Amniotic stem cell (primary cell): ENCODE results near the gene COL25A1.
"Not testable (repeated sequence)": the region's sequence is repeated elsewhere in the genome, so short reads cannot be mapped to it uniquely, and the experiment has no call there.

Experiments used
- DNase-seq: peaks from one replicate; lab custom pipeline; 2025; lab: John Stamatoyannopoulos, UW

The COL25A1 gene

DNA sequence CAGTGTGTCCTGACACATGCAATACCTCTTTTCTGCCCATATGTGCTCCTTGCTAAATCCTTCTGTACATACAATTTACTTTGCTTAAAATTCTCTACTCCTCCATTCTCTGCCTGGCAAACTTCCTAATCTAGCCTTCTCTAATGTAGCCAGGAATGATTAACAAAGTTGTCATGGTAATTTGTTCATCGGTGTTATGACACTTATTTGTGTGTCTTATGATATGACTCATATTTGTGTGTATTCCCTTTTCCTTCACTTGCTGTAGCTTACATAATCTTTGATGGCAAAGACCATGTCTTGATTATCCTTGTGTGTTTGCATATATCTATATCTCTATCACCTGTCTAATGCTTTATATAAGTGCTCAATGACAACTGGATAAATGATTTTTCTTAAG, 133.3 kb downstream of the COL25A1 start:
- DNase-seq, result no peak

DNA sequence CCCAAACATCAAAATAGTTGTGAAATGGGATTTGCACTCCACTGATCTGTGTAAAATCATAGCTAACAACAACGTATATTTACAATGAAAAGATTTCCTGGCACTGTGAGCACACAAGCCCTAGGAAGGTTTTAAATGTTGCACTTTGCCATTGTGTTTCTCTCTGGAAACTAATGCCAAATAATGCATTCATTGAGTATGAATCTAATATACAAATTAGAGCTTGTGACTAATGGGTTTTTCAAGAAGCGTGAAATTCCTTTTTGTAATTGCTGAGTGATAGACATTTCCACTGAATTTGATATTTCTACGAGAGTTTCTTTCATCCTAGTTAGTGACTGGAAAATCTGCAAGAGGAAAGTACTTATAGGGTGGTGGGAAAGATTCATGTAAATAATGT, 135.9 kb downstream of the COL25A1 start:
- no peak for DNase-seq

DNA sequence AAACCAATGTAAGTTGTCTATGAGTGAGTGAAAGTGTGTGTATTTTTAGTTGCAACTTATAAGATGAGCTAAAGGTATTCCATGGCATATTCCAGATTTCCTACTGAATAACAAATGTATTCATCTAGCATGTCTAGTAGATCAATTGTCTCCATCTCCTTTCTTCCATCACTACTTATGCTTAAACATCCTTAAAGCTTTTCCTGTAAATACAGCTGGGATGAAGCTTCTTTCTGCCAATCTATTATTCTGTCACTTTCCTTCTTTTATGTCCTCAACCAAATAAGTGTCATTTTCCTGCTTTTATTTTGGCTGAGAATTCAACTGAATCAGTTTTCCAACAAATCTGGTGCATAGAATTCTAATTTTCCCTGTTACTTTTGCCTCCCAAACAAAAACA, 136.3 kb downstream of the COL25A1 start:
- DNase-seq, result no peak

DNA sequence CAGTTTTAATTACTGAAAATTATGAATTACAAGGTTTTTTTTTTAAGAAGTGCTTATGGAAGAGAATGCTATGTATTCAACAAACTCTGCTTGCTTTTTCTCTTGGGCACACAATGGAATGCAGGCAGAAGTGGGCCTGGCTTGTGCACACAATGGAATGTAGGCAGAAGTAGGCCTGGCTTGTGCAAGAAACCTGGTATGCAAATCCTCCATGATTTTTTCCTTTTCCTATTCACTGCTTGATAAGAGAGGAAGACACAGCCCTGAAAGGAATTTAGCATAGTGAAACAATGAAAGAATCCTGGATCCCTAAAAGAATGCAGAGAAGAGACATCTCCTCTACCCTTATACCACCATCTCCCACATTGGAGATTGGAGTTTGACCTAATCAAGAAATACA, 138.4 kb downstream of the COL25A1 start:
- DNase-seq, result no peak

DNA sequence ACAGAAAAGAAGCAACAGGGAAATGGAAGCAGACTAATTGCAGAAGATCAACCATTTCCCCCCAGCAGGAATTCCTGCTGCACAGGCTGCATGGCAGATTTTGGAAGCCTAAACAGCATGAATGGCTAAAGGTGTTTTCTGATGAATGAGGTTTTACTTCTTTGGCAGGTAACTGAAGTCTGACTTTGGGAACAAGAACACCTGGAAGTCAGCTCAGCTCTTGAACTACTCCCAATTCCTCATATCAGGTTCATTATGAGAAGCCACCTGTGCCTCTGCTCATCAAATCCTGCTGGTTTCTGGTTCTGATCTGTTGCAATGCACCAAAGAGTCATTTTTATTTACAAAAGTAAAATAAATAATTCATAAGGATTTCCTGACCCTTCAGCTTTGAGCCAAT, 139.0 kb downstream of the COL25A1 start:
- no peak for DNase-seq

DNA sequence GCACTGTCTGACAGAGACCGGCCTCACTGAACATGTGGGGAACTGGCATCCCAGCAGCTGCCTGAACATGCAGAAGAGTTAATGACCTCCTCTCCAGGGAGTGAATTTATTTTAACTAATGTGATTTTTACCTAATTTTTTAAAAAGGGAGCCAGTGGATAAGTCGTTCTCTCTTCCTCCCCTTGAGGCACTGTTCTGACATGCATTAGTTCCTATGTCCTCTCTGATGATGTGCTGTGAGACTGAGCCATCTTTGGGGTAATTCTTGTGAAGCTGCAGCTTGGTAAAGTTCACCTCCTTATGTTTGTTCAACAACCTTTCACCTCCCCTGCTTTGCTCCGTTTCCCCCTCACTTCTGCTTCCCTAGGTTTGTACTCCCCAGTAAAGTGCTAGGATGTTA, 139.7 kb downstream of the COL25A1 start:
- DNase-seq, result no peak

DNA sequence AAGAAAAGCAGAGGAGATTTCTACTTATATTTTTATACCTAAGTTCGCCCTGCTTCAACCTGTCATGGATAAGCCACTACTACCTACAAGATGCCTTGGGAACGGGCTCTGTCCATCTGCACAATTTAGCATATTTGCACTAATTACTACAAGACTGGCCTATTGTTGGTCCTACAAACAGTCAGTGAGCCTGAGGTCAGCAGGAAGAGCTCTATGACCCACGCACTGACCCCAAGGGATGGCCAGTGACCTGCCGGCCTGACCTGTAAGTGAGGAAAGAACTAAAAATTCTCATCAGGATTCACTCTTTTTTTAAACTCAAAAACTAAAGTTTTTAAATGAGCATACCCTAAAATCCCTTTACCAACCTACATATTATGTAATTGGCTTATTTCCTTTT, 142.0 kb downstream of the COL25A1 start:
- no peak for DNase-seq

DNA sequence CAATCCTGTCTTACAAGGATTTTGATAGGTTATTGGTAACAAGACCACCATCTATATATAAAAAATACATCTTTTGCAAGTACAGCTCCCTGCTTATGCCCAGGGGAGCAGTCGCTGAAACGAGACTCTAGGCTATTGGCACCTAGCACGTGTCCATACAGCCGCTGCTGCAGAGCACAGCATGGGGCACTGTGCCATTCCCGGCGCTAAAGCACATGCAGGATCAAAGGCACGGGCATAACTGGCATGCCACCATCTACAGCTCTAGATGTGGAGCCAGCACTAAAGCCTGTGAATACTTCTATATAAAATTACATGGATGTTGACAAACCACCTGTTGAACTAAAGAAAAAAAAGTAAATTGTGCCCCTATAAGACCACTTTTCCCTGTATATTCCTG, 144.8 kb downstream of the COL25A1 start:
- no peak for DNase-seq

DNA sequence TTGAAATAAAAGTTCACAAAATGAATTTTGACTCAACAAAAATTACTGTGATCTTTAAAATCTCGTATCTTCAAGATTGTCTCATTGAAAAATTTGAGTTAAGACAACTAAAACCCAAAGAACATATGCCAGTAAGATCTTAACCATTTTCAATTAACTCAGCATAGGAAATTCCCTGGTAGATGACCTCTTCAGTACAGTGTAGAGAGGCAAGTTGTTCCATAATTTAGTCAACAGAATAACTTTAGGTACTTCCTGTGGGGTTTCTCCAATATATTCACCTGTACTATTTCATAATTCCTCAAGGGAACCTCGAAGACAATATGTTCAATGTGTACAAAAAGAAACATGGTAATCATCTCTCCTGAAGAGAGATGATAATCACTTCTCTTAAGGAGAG, 145.3 kb downstream of the COL25A1 start:
- DNase-seq, result no peak

DNA sequence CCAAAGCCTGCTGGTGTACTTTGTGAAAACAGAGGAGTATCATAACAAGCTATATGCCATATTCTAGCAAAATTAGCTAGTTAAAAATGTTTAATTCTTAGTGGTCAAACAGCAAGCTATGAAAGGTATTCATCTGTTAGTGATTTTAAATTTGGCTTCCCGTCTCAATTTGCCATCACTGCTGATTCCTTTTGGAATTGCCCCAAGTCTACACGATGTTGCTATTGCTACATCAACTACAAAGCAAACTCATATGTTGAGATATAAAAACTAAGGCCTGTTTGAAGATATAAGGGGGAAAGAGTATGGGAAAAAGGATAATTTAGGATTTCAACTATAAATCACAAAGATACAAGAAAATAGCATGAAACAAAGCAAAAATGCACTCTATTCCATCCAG, 146.1 kb downstream of the COL25A1 start:
- no peak for DNase-seq

DNA sequence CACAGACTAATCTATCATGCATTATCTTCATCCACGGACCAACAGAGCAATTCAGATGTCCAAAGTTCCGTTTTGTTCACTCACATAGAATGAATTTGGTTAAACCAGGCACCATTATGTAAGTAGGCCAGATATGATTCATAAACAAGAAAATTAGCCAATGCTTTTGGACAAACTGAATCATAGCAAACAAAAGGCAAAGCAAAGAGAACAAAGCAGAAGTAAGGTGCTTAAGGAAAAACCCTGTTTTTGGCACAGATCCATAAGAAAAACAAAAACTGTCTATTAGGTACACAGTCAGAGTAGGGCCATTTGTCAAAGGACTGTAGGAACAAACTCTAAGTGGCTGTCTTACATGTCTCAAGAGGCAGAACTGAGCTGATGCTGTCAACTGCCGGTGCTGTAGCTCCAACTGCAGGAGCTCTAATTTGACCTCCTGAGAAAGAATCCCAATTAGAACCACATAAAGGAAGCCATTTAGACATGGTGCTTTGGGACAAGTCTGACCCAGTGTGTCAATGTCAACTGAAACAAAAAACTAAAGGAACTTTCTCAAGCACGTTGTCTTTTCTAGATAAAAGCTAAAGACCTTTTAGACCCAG, 146.7 kb downstream of the COL25A1 start:
- no peak for DNase-seq

DNA sequence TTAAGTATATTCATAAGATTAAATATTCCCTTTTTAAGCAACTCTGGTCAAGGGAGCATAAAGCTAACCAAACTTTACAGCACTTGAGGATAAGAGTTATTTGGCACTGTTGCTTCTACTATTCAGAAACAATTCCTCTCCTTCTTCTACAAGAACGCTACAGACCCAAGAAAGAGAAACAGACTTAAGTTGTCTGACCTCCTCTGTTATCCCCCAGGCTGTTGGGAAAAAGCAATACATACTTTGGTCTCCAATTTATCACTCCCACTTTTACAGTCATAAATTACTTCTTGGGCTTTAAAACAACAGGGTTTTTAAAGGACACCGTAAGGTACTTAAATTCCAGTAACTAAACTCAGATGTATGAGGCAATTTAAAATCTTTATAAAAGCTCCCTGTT, 147.4 kb downstream of the COL25A1 start:
- DNase-seq, result no peak

DNA sequence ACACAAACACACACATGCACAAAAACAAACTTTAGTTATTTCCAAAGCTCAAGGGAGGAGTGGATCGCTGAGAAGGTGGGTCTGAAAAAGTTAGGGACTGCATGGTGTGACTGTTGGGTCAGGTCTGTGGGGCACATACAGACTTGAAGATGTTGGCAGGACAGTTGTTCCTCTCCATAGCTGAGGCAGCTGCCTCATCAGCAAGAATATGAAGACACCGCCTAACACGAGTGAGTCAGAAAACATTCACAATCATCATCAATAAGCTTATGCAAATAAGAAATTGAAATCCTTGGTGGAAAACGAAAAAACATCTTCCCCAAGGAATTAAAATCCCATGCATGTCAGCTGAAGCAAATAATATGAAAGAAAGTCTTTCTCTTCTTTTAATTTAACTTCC, 148.0 kb downstream of the COL25A1 start:
- no peak for DNase-seq

DNA sequence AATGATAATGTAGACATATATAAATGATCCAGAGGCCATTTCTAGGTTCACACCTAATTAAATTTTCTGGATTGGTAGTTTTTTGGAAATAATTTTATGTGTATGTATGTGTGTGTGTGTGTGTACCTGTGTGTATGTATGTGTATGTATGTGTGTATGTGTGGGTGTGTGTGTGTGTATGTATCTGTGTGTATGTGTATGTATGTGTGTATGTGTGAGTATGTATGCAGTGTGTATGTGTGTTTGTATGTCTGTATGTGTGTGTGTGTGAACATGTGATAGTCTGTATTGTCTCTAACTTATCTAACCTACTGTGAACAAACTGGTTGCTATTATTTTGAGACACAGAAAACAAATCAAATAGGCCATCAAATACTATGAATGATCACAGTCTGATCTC, 152.6 kb downstream of the COL25A1 start:
- no peak for DNase-seq

DNA sequence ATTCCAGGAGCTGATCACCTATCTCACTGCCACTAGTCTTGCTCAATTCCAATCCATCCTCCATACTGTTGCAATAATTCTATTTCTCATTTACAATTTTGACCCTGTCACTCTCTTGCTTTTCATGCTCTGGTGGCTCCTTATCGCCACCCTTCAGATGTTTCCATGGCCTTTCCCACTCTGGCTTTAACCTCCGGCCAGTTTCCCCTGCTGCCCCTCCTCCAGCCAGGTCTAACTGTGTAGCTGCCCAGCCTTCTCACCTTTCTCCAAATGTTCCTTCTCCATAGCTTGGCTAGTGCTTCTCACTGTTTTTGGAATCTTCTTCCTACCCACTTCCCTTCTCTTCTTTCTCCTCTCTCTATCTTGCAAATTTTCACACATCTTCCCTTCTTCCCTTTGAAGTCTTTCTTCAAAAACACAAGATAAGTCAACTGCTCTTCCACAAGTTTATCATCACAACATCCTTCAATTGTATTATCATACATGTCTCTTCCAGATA, 153.8 kb downstream of the COL25A1 start:
- no peak for DNase-seq

DNA sequence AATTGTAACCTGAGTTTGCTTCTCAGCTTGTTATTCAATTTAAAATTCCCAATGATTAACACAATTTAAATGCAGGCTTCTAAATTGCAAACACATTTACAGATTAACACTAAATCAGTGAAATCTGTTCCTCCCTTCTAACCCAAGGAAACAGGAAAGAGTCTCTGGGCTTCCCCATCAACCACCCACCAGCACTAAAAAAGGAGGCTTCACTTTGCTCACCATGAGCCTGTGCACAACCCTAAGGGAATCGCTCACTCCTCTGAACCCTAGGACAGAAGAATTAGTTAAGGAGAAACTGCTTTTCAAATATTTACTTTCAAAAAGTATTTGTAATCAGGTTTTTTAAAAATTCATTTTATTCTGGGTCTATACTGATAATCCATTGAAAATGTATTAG, 155.3 kb downstream of the COL25A1 start:
- no peak for DNase-seq

DNA sequence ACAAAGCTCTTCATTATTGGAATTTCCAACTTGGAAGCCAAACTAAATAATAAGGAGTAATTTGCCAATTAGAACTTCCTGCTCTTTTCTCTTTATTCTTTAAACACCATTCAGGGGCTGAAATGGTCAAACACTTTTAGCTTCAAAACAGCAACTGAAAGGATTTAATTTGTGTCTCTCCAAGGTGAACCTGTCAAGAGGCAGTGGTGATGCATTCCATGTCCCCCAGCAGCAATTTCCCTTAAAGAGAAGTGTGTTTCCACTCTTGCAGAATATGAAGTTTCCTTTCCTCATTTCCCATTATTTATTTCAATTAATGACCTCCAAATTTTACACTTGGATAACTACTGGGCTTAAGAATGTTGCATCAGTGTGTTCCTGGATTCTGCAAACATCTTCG, 156.0 kb downstream of the COL25A1 start:
- DNase-seq, result no peak

DNA sequence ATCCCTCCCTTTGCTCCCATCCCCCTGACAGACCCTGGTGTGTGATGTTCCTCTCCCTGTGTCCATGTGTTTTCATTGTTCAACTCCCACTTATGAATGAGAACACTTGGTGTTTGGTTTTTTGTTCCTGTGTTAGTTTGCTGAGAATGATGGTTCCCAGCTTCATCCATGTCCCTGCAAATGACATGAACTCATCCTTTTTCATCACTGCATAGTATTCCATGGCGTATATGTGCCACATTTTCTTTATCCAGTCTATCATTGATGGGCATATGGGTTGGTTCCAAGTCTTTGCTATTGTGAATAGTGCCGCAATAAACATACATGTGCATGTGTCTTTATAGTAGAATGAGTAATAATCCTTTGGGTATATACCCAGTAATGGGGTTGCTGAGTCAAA, 164.3 kb downstream of the COL25A1 start:
- DNase-seq, result not testable (repeated sequence)

DNA sequence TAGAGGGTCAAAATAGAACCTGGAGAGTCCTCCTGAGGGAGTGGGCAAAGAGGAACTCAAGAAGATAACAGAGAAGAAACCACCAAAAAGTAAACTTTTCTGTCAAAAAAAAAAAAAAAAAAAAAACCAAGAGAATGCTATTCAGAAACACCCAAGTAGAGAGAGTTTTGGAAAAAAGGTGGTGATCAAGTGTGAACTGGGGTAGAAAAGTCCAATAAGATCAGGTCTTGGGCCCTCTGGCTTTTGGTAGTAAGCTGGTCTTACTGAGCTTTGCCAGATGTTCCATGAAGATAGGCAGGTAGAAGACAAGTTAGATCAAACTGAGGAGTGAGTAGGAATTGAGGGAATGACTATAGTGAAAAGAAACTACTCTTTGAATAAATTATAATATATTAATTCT, 167.5 kb downstream of the COL25A1 start:
- no peak for DNase-seq

DNA sequence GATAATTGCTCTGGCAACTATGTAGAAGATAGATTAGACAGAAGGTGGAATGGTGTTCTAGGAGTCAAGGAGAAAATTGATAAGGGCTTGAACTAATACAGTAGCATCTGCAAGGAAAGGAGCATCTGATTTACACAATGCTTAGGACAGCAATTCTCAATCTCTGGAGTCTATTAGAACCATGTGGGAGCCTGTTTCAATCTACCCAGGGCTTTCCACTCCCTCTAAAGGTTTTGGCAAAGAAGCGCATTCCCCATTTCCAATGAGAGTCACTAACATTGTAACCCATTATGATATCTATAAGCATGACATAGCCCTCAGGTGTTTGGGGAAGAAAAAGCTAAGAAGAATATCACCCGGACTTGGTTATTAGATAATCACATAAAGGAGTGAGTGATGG, 168.2 kb downstream of the COL25A1 start:
- no peak for DNase-seq

DNA sequence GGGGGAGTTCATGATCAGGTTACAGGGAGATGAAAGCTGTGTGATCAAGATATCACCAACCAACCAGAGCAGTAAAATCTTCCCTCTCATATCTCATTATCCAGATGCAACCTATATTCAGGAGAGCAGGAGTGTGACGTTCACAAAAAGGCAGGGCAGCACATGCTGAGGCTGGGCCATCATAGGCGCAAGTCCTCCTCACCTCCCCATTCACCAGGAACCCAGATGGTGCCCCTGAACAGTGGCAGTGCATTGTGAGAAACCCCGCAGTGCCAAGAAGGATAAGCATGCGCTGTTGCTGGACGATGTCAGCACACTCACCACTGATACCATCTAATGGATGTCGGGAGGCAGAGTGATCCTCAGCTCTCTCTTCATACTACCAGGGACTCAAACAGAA, 170.9 kb downstream of the COL25A1 start:
- no peak for DNase-seq

DNA sequence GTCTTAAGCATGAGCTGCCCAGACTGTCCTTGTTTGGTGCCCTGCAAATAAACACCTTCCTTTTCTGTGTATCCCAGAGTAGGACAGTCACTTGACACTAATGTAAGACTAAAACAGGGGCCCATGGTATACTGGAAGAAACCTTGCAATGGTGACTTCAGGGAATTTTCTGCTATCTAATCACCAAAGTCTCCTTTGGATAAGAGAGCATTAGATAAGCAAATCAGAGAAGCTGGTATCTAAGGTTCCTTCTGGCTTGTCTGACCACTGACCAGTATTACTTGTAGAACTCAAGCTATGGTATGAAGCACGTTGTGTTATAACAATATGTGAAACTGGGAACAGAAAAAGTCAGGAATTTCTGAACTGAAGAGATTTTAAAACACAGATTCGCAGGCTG, 173.9 kb downstream of the COL25A1 start:
- no peak for DNase-seq

DNA sequence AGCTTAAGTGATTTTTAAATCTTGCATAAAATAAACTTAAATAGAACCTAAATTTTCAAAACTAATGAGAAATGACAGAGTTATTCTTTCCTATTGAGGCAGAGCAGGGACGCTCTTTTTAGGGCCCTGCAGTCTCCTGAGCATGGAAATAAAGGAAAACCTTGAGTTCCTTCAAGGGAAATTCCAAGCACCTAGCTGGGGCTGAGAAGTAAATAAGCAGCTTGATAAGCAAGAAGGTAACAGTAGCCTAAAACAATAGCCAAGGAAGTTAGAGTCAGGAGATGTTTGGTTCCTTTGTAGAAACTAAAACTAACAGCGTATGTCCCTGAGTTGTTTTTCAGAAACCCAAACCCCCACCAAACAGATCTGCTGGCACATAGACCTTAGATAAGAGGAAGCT, 174.6 kb downstream of the COL25A1 start:
- no peak for DNase-seq

DNA sequence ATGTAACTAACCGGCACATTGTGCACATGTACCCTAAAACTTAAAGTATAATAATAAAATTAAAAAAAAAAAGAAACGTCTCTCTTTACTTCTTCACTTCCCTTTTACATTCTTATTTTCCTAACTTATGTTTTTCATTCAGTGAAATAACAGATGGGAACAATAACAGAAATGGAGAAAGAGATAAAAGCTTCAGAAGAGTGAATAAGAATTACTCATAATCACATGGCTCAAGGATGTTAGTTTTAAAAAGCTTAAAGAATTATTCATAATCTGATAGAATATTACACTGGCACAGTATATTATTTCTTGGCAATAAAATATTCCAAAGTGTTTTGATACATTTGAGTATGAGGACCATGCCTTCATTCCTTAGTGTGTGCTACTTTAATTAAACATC, 175.6 kb downstream of the COL25A1 start:
- no peak for DNase-seq

DNA sequence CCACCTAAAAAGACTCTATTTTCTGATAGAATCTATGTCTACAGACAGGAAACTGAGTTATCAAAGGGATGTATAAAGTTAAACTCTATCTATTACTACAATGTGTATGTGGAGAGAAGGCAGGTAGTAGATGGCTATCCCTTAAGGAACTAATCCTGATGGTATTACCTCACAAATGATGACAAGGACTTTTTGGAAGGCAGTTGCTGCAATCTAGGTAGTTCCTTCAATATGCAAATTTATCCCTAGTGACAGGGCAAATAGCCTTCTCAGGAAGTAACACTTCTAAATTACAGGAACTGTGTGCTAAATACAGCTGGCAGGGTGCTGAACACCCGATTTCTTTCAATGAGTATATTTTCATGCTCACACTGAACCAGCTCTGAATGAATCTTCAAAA, 177.4 kb downstream of the COL25A1 start:
- DNase-seq, result no peak
